Measurements from ENCODE around the gene PTPN11.

GRCh38 chr12:112424126-112424525 lies 5.4 kb downstream of the PTPN11 start:
- TF ChIP-seq CTCF (conservative IDR thresholded peaks at IDR 0.05; ENCODE audit: low read length) (no peak), EZH2phosphoT487 (IDR thresholded peaks at IDR 0.05; ENCODE audit: borderline replicate concordance) (no peak)
